ENCODE measurements around the gene FCHO1.
"Not testable (repeated sequence)": the region's sequence is repeated elsewhere in the genome, so short reads cannot be mapped to it uniquely, and the experiment has no call there.

Gene FCHO1

DNA sequence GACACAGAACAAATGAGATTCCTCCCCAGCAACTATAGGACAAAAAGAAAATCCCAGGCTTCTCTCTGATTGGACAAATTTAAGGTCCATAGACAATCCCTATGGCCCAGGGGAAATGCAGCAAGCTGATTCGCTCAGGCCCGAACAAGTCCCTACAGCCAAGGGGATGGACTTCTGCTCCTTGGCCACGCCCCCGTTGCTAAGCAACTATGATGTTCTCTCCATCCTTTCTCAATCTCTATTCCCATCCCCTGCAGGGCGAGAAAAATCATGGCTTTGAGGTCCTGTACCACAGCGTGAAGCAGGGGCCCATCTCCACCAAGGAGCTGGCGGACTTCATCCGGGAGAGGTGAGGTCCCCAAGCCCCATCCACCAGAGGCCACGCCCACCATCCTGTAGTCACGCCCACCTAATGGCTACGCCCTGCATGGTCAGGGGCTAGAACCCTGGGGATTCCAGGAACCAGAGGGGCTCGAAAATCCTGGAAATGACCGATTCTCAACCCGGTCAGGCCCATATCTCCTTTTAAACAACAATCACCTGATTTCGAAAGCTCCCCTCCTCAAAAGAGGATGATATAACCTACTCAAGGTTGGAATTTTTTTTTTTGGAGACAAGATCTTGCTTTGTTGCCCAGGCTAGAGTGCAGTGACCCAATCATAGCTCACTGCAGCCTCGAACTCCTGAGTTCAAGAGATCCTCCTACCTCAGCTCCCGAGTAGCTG is 11.4 kb downstream of the FCHO1 start:
- DNase-seq: peak in 31 of 51 donors; percentile 3 to 78 (median 44)

DNA sequence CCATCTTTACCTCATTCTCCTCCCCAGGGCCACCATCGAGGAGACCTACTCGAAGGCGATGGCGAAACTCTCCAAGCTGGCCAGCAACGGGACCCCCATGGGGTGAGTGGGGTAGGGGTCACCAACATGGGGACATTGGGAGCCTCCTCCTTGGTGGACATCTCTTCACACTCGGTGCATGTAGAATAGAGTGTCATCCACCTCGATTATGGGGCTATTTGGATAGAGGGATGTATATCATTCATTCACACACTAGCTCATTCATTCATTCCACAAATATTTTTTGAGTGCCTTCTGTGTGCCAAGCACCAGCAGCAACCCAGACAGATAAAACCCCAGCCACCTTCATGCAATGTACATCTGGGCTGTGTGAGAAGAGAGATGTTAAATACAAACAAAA is 13.1 kb downstream of the FCHO1 start:
- DNase-seq: no peak

GRCh38 chr19:17765069-17765618 is 13.9 kb downstream of the FCHO1 start:
- peak in 14 of 51 donors; percentile 9 to 45 (median 24) for DNase-seq

GRCh38 chr19:17766543-17767131 is 15.4 kb downstream of the FCHO1 start:
- peak in 45 of 51 donors; percentile 5 to 79 (median 50) for DNase-seq

DNA sequence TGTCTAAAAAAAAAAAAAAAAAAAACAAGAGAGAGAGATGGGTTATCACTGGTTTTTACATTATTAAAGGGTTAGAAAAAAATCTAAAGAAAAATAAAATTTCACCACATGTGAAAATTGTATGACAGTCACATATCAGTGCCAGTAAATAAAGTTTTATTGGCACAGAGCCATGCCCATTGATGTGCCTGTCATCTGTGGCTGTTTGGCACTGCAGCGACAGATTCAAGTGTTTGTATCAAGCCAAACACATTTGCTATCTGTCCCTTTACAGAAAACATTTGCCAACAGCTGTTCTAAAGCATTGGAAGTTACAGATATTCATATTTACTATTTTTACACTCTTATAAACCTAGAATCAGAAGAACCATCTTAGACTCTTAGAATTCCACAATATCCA is 16.3 kb downstream of the FCHO1 start:
- DNase-seq: no peak

DNA sequence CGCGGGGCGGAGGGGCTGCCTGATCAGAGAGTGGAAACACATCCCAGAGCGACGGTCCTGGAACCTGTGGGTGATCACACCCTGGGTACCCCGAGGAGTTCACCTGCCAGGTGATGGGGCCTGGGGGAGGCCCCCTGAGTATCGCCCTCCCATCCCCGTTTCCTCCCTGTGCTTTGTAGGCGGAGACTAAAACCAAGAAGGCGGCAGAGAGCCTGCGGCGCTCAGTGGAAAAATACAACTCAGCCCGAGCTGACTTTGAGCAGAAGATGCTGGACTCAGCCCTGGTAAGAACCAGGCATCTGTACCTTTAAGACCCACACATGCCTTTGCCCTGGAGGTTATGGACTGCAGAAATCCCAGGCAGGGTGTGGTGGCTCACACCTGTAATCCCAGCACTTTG is 19.3 kb downstream of the FCHO1 start:
- no peak for DNase-seq

GRCh38 chr19:17772172-17772571 is 20.9 kb downstream of the FCHO1 start:
- DNase-seq: no peak

DNA sequence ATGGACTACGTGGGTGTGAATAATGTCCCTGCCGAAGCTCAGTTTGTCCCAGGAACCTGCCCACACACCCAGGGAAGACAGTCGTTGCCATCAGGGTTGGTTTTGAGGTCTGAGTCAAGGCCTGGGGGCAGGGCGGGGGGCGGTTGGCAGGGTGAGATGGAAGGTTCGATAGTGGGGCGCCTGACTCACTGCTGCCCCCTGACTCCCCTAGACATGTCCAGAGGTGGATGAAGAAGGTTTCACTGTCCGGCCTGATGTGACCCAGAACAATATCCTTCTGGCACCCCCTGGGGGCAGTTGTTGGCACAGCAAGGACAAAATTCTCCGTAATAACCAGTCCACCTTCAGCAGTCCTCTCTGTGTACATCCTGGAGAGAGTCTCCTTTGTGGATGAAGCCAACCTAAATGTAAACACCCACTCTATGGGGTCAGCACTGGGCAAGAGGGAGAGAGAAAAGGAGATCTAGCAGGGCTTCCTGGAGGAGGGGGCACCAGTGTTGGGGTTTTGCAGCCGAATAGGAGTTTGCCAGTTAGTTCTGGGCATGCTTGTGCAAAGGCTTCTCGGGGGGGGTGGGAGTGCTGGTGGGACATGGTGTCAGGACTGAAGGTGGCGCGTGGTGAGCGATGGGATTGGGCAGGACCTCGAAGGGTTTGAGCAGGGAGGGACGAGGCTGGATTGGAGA is 24.1 kb downstream of the FCHO1 start:
- DNase-seq: peak in 8 of 51 donors; percentile 4 to 28 (median 6)

DNA sequence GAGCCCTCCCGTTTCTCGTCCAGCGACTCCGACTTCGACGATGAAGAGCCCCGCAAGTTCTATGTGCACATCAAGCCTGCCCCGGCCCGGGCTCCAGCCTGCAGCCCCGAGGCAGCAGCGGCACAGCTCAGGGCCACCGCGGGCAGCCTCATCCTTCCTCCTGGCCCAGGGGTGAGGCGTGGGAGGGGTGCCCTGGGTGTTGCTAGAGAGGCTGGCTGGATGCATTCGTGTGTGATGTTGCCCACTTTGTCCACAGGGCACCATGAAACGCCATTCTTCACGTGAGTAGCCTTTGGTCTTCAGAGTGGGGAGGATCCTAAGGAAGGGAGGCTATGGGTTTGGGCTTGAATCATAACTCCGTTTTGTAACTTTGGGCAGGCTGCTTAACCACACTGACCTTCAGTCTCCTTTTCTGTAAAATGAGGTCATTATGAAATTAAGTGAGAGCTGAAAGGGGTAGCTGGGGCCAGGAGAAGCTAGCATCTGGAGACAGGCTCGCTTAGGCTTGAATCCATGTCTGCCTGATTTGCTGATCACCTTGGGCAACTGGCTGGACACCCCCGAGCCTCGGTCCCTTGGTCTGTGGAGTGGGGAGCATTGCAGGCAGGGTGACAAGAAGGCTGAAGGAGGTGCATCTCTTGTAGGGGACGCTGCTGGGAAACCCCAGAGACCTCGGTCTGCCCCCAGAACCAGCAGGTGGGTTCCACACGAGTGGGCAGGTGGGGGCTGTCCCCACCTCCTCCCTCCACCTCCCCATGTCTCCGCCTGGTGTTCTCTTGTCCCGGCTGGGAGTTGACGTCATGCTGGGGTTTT is 24.9 kb downstream of the FCHO1 start:
- no peak for DNase-seq

DNA sequence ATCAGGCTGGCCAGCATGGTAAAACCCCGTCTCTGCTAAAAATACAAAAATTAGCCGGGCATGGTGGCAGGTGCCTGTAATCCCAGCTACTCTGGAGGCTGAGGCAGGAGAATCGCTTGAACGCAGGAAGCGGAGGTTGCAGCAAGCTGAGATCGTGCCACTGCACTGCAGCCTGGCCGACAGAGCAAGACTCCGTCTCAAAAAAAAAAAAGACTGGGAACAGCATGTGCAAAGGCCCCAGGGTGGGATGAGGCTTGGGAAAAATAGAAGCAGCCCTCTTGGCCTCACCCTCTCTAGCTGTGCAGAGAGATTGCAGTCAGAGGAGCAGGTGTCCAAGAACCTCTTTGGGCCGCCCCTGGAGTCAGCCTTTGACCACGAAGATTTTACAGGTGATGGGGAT is 26.6 kb downstream of the FCHO1 start:
- not testable (repeated sequence) for DNase-seq

- peak in 16 of 51 donors; percentile 2 to 39 (median 17) for DNase-seq
These were observed 27.1 kb downstream of the FCHO1 start for GRCh38 chr19:17778251-17778967.

DNA sequence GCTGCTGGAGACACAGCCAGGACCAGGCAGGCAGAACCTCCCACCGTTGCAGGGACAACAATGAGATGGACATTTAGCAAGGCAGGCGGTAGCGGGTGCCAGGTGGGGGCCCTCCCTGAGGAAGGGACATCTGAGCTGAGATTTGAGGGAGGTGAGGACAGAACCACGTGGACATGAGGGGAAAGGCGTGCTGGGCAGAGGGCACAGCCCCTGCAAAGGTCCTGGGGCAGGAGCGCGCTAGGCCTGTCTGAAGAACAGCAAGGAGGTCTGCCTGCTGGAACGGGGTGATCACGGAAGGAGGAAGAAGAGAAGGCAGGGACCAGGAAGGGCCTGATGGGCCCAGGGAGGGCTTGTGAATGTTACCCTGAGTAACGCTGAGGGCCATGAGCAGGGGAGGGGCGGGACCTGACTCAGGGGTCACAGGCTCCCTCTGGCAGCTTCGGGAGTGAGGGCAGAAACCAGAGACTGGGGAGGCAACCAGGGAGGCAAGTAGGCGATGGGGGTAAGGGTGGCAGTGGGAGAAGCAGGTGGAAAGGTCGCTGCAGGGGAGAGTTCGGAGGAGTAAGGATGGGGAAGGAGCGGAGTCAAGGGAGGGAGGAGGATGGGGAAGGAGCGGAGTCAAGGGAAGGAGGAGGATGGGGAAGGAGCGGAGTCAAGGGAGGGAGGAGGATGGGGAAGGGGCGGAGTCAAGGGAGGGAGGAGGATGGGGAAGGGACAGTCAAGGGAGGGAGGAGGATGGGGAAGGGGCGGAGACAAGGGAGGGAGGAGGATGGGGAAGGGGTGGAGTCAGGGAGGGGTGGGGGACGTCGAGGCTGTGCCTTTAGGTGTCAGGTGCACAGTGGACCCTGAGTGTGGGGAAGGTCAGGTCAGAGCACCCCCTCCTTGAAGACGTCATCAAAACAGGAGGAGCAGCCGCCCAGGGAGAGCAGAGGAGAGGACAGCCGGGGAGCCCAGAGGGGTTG is 28.0 kb downstream of the FCHO1 start:
- DNase-seq: peak in 27 of 51 donors; percentile 4 to 62 (median 28)

DNA sequence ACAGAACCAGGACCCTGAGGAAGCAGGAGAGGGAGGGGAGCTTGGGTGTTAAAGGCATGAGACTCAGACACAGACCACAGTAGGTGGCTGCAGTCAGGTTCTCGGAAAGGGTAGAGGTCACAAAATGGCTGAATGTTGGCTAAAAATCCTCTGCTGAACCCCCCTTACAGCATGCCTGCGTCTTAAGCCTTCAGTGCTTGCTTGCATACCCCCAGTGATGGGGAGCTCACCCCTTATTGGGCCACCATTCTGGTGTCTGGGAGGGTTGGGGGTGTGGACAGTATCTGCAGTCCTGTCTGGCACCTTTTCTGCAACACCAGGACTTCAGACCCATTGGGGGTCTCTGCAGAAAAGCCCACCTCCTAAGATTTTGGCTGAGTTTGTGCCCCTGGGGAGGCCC is 29.5 kb downstream of the FCHO1 start:
- no peak for DNase-seq

GRCh38 chr19:17783721-17784120 is 32.4 kb downstream of the FCHO1 start:
- DNase-seq: not testable (repeated sequence)

GRCh38 chr19:17784201-17785008 is 33.1 kb downstream of the FCHO1 start:
- DNase-seq: peak in 38 of 51 donors; percentile 3 to 78 (median 30)

DNA sequence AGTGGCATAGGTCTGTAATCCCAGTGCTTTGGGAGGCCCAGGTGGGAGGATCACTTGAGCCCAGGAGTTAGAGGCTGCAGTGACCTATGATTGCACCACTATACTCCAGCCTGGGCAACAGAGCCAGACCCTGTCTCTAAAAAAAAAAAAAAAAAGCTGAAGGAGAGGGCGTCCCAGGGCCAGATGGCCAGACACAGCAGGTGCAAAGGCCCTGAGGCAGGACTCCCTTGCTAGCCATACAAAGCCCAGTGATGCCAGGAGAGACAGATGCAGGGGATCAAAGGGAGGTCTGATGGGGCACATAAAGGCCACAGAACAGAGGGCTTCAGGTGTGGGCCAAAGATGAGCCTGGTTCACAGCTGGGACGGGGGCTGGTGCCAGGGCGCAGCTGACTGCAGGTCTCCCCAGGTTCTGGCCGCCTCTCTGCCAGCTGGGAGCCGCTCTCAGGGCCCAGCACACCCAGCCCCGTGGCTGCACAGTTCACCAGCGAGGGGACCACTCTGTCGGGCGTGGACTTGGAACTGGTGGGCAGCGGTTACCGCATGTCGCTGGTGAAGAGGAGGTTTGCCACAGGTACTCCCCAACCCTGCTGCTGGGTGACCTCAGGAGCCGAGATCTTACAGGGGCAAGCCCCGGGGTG is 36.1 kb downstream of the FCHO1 start:
- DNase-seq: no peak

- no peak for DNase-seq
These were observed 37.4 kb downstream of the FCHO1 start for GRCh38 chr19:17788632-17789031.

Data from hypothalamus (tissue), 51 donors.